Natural killer cell (primary cell): Measurements from ENCODE around the gene CDKL1. TPM values are rescaled to one million over a fixed set of nuclear protein-coding genes. Genes with fewer than 3 reads are reported as not detected.

ENCODE experiments used
- ATAC-seq, 3 donors: fragments of 150-1000 bp in 2 of 3; fragments of 200-7000 bp in 1 of 3; cut with Tn5 transposase; 1 replicate in 1 of 3; 2 replicates in 2 of 3; pipeline ENCODE4 v1.10.0; 2021; ENCODE audit warnings: mild to moderate bottlenecking in 2 of 3, moderate library complexity in 2 of 3
- DNase-seq, 2 donors: peaks; one replicate each; pipeline versions ENCODE4 v3.0.0 to v3.0.0-alpha.2; 2013 to 2021; ENCODE audit warnings: mixed read lengths in 1 of 2
- H3K27ac ChIP-seq: one replicate; pipeline ENCODE4 v1.5.1; 2013; ENCODE audit warnings: mild to moderate bottlenecking, low read length
- H3K27me3 ChIP-seq: one replicate; pipeline ENCODE4 v1.6.1; 2013; ENCODE audit warnings: low read length; ENCODE audit not compliant: control insufficient read depth, insufficient read depth
- H3K36me3 ChIP-seq: one replicate; pipeline ENCODE4 v1.6.1; 2013; ENCODE audit warnings: low read length; ENCODE audit not compliant: control insufficient read depth, insufficient read depth
- H3K4me1 ChIP-seq: one replicate; pipeline ENCODE4 v1.6.1; 2013; ENCODE audit warnings: low read length; ENCODE audit not compliant: control insufficient read depth, insufficient read depth
- H3K4me3 ChIP-seq: one replicate; pipeline ENCODE4 v1.5.1; 2013; ENCODE audit warnings: low read length
- H3K9me3 ChIP-seq: one replicate; pipeline ENCODE4 v1.6.1; 2013; ENCODE audit warnings: low read length; ENCODE audit not compliant: control insufficient read depth, insufficient read depth
- H3K27ac Mint-ChIP-seq, 2 donors: one replicate each; pipeline ENCODE4 v1.8.0; 2022; ENCODE audit warnings: mild to moderate bottlenecking in 2 of 2, mixed read lengths in 2 of 2, moderate library complexity in 1 of 2
- H3K27me3 Mint-ChIP-seq, 2 donors: one replicate each; pipeline ENCODE4 v1.8.0; 2022; ENCODE audit warnings: low read depth in 2 of 2, mixed read lengths in 2 of 2
- H3K36me3 Mint-ChIP-seq: one replicate; pipeline ENCODE4 v1.8.0; 2022; ENCODE audit warnings: mixed read lengths
- H3K4me1 Mint-ChIP-seq, 2 donors: one replicate each; pipeline ENCODE4 v1.8.0; 2022; ENCODE audit warnings: mixed read lengths in 2 of 2
- H3K4me3 Mint-ChIP-seq: one replicate; pipeline ENCODE4 v1.8.0; 2022; ENCODE audit warnings: mild to moderate bottlenecking, moderate library complexity, mixed read lengths
- H3K9me3 Mint-ChIP-seq, 2 donors: one replicate each; pipeline ENCODE4 v1.8.0; 2022; ENCODE audit warnings: mixed read lengths in 2 of 2
- WGBS: methylation state at CpG from one replicate; pipeline ENCODE4 v1.1.7; 2013; ENCODE audit warnings: missing lambda C conversion rate; ENCODE audit not compliant: insufficient coverage; 5-methylcytosine and 5-hydroxymethylcytosine counted together
- intact Hi-C: fragments of 100-400 bp; cut with micrococcal nuclease; formaldehyde crosslinking; loops from one replicate; pipeline ENCODE4 v1.14.2; 2022
- total RNA-seq, 4 donors: library from RNA; stranded (reverse); fragments of 120-200 nt in 1 of 4; gene quantifications; one replicate each; pipeline versions ENCODE4 v1.2.3 to v1.2.4, GENCODE V29; 2013 to 2022
- TF ChIP-seq, protein P1 (sequence below): fragments of 200-600 bp; IDR thresholded peaks from one replicate; pipeline ENCODE4 v1.8.0; 2022; ENCODE audit warnings: antibody characterized with exemption

Gene CDKL1
- total RNA-seq, 3 donors from 2014 or later (not counting 1 experiment from before 2014, with no cell fraction given): 12.4 to 16.7 (median 15.4) TPM

DNA sequence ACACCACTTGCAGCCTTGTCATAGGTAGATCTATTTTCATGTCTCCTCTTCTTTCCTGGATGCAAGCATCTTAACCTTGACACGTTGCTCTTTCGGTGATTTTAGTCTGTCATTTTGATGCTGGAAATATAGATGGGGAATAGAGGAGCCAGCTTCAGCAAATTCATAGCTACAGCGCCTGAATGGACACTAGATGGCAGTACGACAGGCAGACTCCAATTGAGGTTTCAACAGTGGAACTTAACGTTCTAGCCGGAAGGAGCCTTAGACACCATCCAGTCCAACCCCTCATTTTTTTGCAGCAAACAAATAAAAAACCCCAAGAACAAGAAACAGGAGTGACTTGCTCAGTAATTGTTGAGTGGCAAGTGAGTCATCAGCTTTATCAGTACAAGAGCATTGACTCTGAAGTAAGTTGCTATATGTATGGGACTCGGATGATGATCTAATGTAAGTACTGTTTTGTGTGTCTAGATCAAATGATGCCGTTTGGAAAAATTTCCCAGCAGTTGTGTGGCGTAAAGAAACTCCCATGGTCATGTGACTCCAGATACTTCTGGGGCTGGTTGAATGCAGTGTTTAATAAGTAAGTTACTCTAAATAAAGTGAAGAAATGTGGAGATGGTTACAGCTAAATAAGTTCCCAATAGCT, 75.5 kb downstream of the CDKL1 start:
- TF ChIP-seq, protein P1, sequence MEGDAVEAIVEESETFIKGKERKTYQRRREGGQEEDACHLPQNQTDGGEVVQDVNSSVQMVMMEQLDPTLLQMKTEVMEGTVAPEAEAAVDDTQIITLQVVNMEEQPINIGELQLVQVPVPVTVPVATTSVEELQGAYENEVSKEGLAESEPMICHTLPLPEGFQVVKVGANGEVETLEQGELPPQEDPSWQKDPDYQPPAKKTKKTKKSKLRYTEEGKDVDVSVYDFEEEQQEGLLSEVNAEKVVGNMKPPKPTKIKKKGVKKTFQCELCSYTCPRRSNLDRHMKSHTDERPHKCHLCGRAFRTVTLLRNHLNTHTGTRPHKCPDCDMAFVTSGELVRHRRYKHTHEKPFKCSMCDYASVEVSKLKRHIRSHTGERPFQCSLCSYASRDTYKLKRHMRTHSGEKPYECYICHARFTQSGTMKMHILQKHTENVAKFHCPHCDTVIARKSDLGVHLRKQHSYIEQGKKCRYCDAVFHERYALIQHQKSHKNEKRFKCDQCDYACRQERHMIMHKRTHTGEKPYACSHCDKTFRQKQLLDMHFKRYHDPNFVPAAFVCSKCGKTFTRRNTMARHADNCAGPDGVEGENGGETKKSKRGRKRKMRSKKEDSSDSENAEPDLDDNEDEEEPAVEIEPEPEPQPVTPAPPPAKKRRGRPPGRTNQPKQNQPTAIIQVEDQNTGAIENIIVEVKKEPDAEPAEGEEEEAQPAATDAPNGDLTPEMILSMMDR: peak; percentile 74
- Histone ChIP-seq H3K4me1 (no peaks in the 10 kb centered on the region), H3K36me3 (peaks cover 23% of the 10 kb centered on the region), H3K27ac (peak overlapping the region; percentile 70), H3K27me3 (no peaks in the 10 kb centered on the region), H3K9me3 (no peaks in the 10 kb centered on the region), H3K4me3 (no peak overlapping the region)
- H3K27me3 Mint-ChIP-seq: no peaks in the 10 kb centered on the region
- no peaks in the 10 kb centered on the region for H3K9me3 Mint-ChIP-seq
- H3K4me1 Mint-ChIP-seq: peaks cover 4 to 13% of the 10 kb centered on the region in 2 donors
- ATAC-seq (peak; percentile 95 to 99 (median 96)), DNase-seq (peak; percentile 35 to 91)
- intact Hi-C loops: loop anchor here (1.0 to 10.0 kb wide), 5 partner anchors 9 to 454 kb away; partner anchors contain the start of genes CDKL1, DMAC2L, L2HGDH and MAP4K5
- no peaks in the 10 kb centered on the region for H3K36me3 Mint-ChIP-seq
- no peak overlapping the region for H3K4me3 Mint-ChIP-seq
- H3K27ac Mint-ChIP-seq: no peak overlapping the region
- 13% methylated on average over 9 of the region's 9 CpGs for WGBS

DNA sequence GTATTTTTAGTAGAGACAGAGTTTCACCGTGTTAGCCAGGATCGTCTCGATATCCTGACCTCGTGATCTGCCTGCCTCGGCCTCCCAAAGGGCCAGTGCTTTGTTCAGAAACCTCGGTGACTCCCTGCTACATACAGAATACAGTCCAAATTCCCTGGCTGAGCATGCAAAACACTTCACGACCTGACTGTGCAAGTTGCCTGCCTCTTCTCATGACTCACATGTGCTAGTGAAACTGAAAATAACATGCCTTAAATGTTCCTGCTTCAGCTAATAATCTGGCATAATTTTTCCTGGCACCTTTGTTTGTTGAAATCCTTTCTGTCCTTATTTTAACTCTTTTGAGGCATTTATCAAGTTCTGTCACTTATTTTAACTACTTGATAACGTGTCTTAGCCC, 76.4 kb downstream of the CDKL1 start:
- ATAC-seq (no peak), DNase-seq (peak in 1 of 2 donors; percentile 9)
- Histone ChIP-seq H3K4me3 (no peak overlapping the region), H3K9me3 (no peaks in the 10 kb centered on the region), H3K4me1 (no peaks in the 10 kb centered on the region), H3K27me3 (no peaks in the 10 kb centered on the region), H3K27ac (no peak overlapping the region), H3K36me3 (peaks cover 18% of the 10 kb centered on the region)
- TF ChIP-seq, protein P1: no peak
- no peak overlapping the region for H3K4me3 Mint-ChIP-seq
- no peaks in the 10 kb centered on the region for H3K36me3 Mint-ChIP-seq
- H3K27me3 Mint-ChIP-seq: no peaks in the 10 kb centered on the region
- intact Hi-C loops: loop anchor here (2.0 to 10.0 kb wide), 2 partner anchors 77 to 455 kb away; partner anchors contain the start of gene CDKL1
- peaks cover 4 to 16% of the 10 kb centered on the region in 2 donors for H3K4me1 Mint-ChIP-seq
- WGBS: 83% methylated on average over 6 of the region's 8 CpGs
- H3K9me3 Mint-ChIP-seq: no peaks in the 10 kb centered on the region
- no peak overlapping the region for H3K27ac Mint-ChIP-seq

GRCh38 chr14:50319721-50320120, 77.0 kb downstream of the CDKL1 start:
- intact Hi-C loops: loop anchor here (2.0 to 10.0 kb wide), 3 partner anchors 77 to 695 kb away; partner anchors contain the start of genes CDKL1, MGAT2 and RPL36AL
- Mint-ChIP-seq H3K9me3 (no peaks in the 10 kb centered on the region), H3K4me1 (peaks cover 4 to 16% of the 10 kb centered on the region in 2 donors), H3K27ac (no peak overlapping the region), H3K4me3 (no peak overlapping the region), H3K36me3 (no peaks in the 10 kb centered on the region), H3K27me3 (no peaks in the 10 kb centered on the region)
- Histone ChIP-seq H3K27ac (no peak overlapping the region), H3K36me3 (peaks cover 13% of the 10 kb centered on the region), H3K9me3 (no peaks in the 10 kb centered on the region), H3K27me3 (no peaks in the 10 kb centered on the region), H3K4me1 (no peaks in the 10 kb centered on the region), H3K4me3 (no peak overlapping the region)
- TF ChIP-seq, protein P1: no peak
- 95% methylated on average over 1 of the region's 2 CpGs for WGBS
- DNase-seq: no peak
- no peak for ATAC-seq
